ENCODE data around the gene B3GNT2.

GRCh38 chr2:62207491-62207890, 11.6 kb downstream of the B3GNT2 start:
- TF ChIP-seq CTCF (IDR thresholded peaks at IDR 0.05), result no peak
- TF ChIP-seq EZH2 (IDR thresholded peaks at IDR 0.05; ENCODE audit: borderline replicate concordance, insufficient read depth, low read depth, low read length, poor library complexity, severe bottlenecking), result no peak

All from B cell (primary cell).